Bronchial epithelial cell (primary cell): Measurements from ENCODE around the gene DOCK9. TPM values are rescaled to one million over a fixed set of nuclear protein-coding genes. Genes with fewer than 3 reads are reported as not detected.

Experiments
- DNase-seq: peaks from one replicate; pipeline ENCODE4 v3.0.0-alpha.2; 2010; ENCODE audit warnings: low read depth
- FAIRE-seq: peaks from 2 replicates; lab custom pipeline; 2011; peaks lifted over from hg19 to GRCh38; lab: Jason Lieb, UNC
- H3K27me3 ChIP-seq: 2 replicates; pipeline ENCODE4 v1.5.1; 2011; ENCODE audit warnings: low read length; ENCODE audit not compliant: control insufficient read depth, insufficient read depth
- H3K36me3 ChIP-seq: 2 replicates; pipeline ENCODE4 v1.5.1; 2011; ENCODE audit warnings: low read length; ENCODE audit not compliant: control insufficient read depth, insufficient read depth
- H3K4me3 ChIP-seq: 2 replicates; pipeline ENCODE4 v1.5.1; 2011; ENCODE audit warnings: mild to moderate bottlenecking, low read depth, low read length, control low read depth
- total RNA-seq: library from RNA; depleted of rRNA; stranded (reverse); fragments of >200 nt; gene quantifications from 2 replicates; pipeline ENCODE4 v1.2.1, GENCODE V29; 2014
- TF ChIP-seq, protein P1 (sequence below): IDR thresholded peaks from 2 replicates; pipeline ENCODE4 v1.5.1; 2011; ENCODE audit warnings: mild to moderate bottlenecking, moderate library complexity, low read length, control low read depth, inconsistent platforms; ENCODE audit not compliant: insufficient read depth, severe bottlenecking

Gene DOCK9
- total RNA-seq, 1 donor from 2014 or later, result 72.9 TPM

- no peak overlapping the region for H3K4me3 ChIP-seq
Measured at GRCh38 chr13:98961503-98962105, 16.3 kb downstream of the DOCK9 start.

DNA sequence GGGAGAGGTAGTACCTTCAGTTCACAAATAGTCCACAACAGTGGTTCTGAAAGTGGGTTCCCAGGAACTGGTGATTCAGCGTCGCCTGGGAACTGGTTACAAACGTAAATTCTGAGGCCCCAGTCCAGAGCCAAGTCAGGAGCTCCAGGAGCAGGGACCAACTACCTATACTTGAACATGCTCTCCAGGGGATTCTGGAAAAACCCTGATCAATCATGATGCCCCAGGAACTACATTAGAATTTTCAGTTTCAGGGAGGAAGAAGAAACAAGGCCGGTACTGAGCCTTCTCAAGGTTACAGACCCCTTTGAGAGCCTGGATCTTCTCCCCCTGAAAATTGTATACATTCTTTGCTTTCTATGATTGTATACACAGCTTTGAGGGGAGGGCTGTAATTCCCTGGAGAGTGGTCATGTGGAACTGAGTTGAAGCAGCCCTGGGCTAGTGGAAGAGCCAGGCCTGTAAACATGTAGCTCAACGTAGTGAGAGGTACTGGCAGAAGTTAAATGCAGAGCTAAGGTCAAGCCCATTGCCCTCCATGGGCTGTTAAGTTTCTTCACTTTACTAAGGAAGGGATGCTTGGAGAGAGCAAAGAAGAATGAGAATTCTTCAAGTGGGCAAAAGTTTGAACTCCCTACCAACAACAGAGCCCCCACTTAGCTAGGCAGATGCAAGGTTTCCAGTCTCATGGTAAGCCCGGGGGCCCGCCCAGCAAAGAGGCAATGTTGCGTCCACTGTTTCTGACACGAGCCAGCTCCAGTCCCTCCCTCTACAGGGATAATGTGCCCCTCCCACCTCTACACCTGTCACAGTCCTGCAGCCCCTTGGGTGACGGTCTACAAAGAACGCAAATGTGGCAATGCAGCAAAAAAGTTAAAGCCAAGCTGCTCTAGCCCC, 17.0 kb downstream of the DOCK9 start:
- FAIRE-seq (no peak), DNase-seq (no peak)
- Histone ChIP-seq H3K4me3 (no peak overlapping the region), H3K27me3 (no peaks in the 10 kb centered on the region), H3K36me3 (no peaks in the 10 kb centered on the region)
- TF ChIP-seq, protein P1, sequence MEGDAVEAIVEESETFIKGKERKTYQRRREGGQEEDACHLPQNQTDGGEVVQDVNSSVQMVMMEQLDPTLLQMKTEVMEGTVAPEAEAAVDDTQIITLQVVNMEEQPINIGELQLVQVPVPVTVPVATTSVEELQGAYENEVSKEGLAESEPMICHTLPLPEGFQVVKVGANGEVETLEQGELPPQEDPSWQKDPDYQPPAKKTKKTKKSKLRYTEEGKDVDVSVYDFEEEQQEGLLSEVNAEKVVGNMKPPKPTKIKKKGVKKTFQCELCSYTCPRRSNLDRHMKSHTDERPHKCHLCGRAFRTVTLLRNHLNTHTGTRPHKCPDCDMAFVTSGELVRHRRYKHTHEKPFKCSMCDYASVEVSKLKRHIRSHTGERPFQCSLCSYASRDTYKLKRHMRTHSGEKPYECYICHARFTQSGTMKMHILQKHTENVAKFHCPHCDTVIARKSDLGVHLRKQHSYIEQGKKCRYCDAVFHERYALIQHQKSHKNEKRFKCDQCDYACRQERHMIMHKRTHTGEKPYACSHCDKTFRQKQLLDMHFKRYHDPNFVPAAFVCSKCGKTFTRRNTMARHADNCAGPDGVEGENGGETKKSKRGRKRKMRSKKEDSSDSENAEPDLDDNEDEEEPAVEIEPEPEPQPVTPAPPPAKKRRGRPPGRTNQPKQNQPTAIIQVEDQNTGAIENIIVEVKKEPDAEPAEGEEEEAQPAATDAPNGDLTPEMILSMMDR, result no peak

More at GRCh38 chr13:98961503-98962105, 16.3 kb downstream of the DOCK9 start:
- Histone ChIP-seq H3K27me3 (no peaks in the 10 kb centered on the region), H3K36me3 (no peaks in the 10 kb centered on the region)
- FAIRE-seq, result no peak
- TF ChIP-seq, protein P1, result no peak
- peak; percentile 47 for DNase-seq

DNA sequence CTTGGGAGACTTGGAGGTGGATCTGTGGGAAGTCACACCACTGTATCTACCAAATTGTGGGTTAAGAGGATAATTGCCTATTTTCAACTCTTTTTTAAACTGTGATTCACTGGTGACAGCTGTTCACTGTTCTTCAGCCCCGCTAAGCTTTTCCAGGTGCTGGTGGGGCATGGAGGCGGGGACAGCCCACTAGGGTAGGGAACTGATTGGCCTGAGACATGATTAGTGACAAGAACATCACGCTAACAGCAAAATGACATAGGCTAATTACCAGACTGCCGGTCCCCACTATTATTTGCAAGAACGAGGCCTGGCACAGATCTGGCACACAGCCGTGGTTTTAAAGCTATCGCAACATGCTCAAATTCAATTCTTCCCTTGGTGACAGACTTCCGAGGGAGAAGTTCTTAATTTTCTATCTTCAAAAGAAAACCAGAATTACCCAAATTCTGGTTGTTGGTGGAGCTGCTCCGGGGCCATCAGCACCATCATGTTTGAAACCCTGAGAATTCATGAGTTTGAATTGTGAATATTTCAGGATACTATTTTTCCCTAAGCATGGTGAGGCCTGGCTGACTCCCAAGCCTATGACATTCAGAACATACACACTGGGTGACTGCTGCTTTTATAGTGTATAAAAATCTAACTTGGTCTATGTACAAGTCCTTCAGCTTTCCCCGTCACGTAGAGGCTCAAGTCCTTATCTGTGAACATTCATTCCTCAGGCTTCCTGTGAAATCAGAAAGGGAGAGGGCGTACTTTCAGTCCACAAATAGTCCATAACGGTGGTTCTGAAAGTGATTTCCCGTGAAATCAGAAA, 17.9 kb downstream of the DOCK9 start:
- FAIRE-seq (no peak), DNase-seq (no peak)
- no peaks in the 10 kb centered on the region for H3K27me3 ChIP-seq
- H3K36me3 ChIP-seq, result no peaks in the 10 kb centered on the region
- no peak overlapping the region for H3K4me3 ChIP-seq
- TF ChIP-seq, protein P1, result no peak

GRCh38 chr13:98959291-98959690, 18.6 kb downstream of the DOCK9 start:
- FAIRE-seq (no peak), DNase-seq (no peak)
- TF ChIP-seq, protein P1, result no peak
- Histone ChIP-seq H3K36me3 (no peaks in the 10 kb centered on the region), H3K27me3 (no peaks in the 10 kb centered on the region), H3K4me3 (no peak overlapping the region)

- H3K4me3 ChIP-seq, result no peak overlapping the region
- DNase-seq (no peak), FAIRE-seq (no peak)
- no peaks in the 10 kb centered on the region for H3K27me3 ChIP-seq
- TF ChIP-seq, protein P1, result no peak
- H3K36me3 ChIP-seq, result no peaks in the 10 kb centered on the region
Measured at GRCh38 chr13:98958443-98958794, 19.4 kb downstream of the DOCK9 start.
